Renal cortex interstitium (tissue), 11 donors: ENCODE measurements around the gene FRMD1. TPM values are rescaled to one million over a fixed set of nuclear protein-coding genes. Genes with fewer than 3 reads are reported as not detected.
"Not testable (repeated sequence)": the region's sequence is repeated elsewhere in the genome, so short reads cannot be mapped to it uniquely, and the experiment has no call there.

Experiments
- DNase-seq, 11 donors: peaks; one replicate each; pipeline ENCODE4 v3.0.0-alpha.2; 2013; ENCODE audit warnings: low read depth in 9 of 11, low spot score in 4 of 11; ENCODE audit errors: extremely low read depth in 1 of 11
- polyA plus RNA-seq, 3 donors: library from polyadenylated mRNA; unstranded; fragments of 120-200 nt; gene quantifications; one replicate each; pipeline ENCODE4 v1.2.1, GENCODE V29; 2013; ENCODE audit not compliant: insufficient read length in 3 of 3

Gene FRMD1
- polyA plus RNA-seq, 3 donors = 15.1 to 27.1 (median 17.2) TPM

GRCh38 chr6:168086616-168087015 is 7.6 kb upstream of the FRMD1 start:
- no peak for DNase-seq

DNA sequence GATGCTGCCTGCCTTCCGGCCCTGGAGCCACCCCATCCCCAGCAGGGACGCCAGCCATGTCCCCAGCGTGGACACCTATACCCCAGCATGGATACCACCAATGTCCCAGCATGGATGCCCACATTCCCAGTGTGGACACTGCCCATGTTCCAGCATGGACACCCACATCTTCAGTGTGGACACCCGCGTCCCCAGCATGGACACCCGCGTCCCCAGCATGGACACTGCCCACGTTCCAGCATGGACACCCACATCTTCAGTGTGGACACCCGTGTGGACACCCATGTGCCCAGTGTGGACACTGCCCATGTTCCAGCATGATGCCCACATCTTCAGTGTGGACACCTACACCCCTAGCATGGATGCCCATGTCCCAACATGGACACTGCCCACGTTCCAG is 7.1 kb upstream of the FRMD1 start:
- no peak for DNase-seq

GRCh38 chr6:168084465-168085160 is 5.6 kb upstream of the FRMD1 start:
- no peak for DNase-seq

GRCh38 chr6:168083514-168083885 is 4.5 kb upstream of the FRMD1 start:
- no peak for DNase-seq

- DNase-seq = no peak
Measured at GRCh38 chr6:168082860-168083513, 4.0 kb upstream of the FRMD1 start.

GRCh38 chr6:168081858-168082546 is 3.0 kb upstream of the FRMD1 start:
- DNase-seq = no peak

- DNase-seq = no peak
Measured at GRCh38 chr6:168080393-168081077, 1.5 kb upstream of the FRMD1 start.

DNA sequence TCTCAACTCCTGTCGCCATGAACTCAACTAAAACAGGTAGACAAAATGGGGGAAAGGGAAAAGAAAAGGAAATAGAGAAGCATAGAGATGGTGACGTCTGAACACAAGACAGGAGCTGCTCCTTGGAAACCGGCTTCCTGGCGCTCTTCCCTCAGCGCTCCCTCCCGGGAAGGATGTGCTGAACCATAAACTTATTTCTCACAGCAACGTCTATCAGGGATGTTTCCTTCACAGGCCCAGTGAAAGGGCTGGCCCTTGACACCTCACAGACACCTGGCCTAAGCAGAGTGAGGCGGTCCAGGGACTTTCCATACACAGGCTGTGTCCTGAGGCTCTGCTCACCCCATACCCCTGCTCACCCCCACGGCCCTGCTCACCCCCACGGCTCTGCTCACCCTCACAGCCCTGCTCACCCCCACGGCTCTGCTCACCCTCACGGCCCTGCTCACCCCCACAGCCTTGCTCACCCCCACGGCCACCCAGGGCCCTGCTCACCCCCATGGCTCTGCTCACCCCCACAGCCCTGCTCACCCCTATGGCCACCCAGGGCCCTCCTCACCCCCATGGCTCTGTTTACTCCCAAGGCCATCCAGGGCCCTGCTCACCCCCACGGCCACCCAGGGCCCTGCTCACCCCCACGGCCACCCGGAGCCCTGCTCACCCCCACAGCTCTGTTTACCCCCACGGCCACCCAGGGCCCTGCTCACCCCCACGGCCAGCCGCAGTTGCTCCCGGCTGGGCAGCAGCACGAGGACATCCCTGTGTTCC is 653 bp downstream of the FRMD1 start:
- no peak for DNase-seq

GRCh38 chr6:168077401-168077800 is 1.6 kb downstream of the FRMD1 start:
- not testable (repeated sequence) for DNase-seq

- DNase-seq = no peak
Measured at GRCh38 chr6:168075787-168076202, 3.2 kb downstream of the FRMD1 start.

- DNase-seq = no peak
Measured at GRCh38 chr6:168075216-168075615, 3.8 kb downstream of the FRMD1 start.

DNA sequence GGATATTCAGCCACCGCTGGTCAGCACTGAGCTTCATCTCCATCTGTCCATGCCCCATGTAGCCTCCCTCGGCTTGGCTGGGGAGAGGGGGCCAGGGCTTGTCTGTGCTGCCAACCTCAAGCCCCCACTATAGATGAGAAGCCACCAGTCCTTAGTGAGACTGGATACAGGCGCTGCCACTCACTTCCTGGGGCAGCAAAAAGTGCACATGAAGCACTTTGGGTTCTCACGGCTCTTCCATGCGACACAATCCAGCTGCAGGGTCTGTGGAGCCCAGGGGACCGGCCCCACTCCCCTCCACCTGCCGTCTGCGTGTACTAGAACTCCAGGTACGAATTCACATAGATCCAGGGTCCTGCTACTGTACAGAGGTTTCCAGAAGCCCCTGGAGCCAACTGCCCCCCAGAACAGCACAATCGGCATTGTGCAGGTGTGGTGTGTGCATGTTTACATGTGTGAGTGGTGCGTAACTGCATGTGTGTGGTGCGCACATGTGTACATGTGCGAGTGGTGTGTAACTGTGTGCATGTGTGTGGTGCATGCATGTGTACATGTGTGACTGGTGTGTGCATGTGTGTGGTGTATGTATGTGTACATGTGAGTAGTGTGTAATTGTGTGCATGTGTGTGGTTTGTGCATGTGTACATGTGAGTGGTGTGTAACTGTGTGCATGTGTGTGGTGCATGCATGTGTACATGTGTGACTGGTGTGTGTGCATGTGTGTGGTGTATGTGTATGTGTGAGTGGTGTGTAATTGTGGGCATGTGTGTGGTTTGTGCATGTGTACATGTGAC is 4.9 kb downstream of the FRMD1 start:
- DNase-seq = no peak

DNA sequence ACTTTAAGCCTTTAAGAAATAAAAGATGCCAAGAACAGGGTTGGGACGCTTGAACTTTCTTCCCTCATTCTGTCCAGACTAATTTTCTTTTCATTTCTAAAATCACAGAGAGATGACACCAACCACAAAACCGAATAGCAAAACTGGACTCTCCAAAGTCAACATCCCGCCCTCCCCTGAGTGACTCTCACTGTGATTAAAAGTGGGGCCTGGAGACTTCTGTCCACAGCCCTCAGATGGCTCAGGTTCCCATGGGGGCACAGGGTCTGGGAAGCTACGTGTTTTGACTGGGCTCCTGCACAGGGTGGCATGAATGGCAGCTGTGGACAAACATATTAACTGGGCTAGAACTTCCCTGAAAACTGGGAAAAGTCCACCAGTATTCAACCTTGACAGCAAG is 6.3 kb downstream of the FRMD1 start:
- DNase-seq = no peak

- DNase-seq = no peak
Measured at GRCh38 chr6:168072261-168072660, 6.8 kb downstream of the FRMD1 start.

GRCh38 chr6:168071620-168072019 is 7.4 kb downstream of the FRMD1 start:
- no peak for DNase-seq

DNA sequence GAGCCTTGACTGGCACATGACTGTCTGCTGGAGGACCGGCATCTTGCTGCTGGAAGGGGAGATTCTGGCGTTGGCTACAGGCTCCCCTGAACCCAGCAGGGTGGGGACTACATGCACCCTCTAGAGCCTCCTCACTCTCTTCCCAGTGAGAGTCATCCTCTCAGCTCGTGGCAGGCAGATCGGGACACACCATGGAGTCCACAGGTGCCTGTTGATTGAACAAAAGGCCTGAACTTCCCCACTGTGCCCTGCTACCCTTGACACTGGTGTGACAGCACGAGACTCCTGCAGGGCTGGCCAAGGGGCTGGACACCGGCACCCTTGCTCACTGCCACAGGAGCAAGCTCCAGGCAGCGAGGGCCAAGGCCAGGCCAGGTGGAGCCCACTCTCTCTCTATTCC is 8.2 kb downstream of the FRMD1 start:
- DNase-seq = no peak

DNA sequence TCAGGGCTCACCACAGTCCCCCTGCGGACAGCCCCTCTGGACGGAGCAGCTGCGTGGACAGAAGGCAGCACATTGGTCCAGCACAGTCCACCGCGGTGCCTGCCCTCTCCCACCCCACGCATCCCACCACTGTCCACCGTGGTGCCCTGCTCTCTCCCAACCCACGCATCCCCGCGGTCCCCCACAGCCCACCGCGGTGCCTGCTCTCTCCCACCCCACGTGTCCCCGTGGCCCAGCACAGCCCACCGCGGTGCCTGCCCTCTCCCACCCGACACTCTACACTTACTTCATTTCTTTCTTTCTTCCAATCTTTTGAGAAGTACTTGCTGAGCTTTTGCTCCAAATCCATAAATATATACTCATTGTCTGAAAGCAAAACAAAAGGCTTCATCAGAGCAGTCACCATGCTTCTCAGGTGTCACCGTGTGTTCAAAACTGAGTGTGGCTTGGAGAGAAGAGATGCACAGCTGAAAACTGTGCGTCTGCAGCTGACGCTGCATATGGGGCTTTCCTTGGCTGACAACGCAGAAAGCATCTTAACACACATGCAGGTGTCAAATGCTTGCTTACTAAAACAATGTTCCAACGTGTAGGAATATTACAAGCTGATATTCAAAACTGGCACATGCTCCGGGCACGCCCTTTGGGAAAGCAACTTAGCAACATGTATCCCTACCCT is 11.8 kb downstream of the FRMD1 start:
- DNase-seq = no peak
